ENCODE measurements around the gene C6orf89. TPM values are rescaled to one million over a fixed set of nuclear protein-coding genes. Genes with fewer than 3 reads are reported as not detected.
A peak's percentile ranks its signal among the peaks of the same experiment; 100 is the strongest.

C6orf89 gene
- polyA plus RNA-seq, 1 donor from 2014 or later, result 24.6 TPM

DNA sequence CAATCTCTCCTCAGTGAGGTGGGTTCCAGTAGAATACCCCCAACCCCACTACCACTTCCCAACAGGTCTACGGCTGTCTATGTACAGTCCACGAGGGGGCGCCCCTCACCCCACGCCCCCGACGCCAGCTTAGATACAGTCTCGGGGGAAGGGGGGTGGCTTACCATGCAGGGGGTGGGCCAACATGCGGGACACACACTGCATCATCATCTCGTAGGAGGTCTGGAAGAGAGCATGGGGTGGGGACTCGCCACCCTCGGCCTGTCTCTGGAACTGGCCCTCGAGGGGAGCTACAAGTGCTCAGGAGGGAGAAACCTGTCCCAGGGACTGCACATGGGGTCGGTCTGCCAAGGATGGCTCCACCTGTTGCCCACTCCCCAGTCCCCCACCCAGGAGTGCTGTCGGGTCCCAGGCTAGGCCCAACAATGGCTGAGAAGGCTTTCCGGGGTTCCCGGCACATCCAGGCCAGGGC lies 91.8 kb downstream of the C6orf89 start:
- H3F3A ChIP-seq (ENCODE audit: insufficient read depth, low read length, poor library complexity, severe bottlenecking), result no peaks in the 10 kb centered on the region
- H3K9ac ChIP-seq (ENCODE audit: low read length), result no peak overlapping the region
- no peak overlapping the region for H2AFZ ChIP-seq (ENCODE audit: low read depth, low read length)
- no peaks in the 10 kb centered on the region for H3K9me2 ChIP-seq (ENCODE audit: insufficient read depth, low read length)
- H3K27ac ChIP-seq (ENCODE audit: low read length), result no peak overlapping the region
- H3K4me2 ChIP-seq (ENCODE audit: low read length), result no peak overlapping the region
- H4K20me1 ChIP-seq (ENCODE audit: insufficient read depth), result peaks cover 7% of the 10 kb centered on the region
- TF ChIP-seq POLR2AphosphoS5 (IDR thresholded peaks at IDR 0.05) (no peak), SMC3 (conservative IDR thresholded peaks at IDR 0.05; ENCODE audit: poor library complexity) (peak; percentile 23)
- TF ChIP-seq, protein P1, sequence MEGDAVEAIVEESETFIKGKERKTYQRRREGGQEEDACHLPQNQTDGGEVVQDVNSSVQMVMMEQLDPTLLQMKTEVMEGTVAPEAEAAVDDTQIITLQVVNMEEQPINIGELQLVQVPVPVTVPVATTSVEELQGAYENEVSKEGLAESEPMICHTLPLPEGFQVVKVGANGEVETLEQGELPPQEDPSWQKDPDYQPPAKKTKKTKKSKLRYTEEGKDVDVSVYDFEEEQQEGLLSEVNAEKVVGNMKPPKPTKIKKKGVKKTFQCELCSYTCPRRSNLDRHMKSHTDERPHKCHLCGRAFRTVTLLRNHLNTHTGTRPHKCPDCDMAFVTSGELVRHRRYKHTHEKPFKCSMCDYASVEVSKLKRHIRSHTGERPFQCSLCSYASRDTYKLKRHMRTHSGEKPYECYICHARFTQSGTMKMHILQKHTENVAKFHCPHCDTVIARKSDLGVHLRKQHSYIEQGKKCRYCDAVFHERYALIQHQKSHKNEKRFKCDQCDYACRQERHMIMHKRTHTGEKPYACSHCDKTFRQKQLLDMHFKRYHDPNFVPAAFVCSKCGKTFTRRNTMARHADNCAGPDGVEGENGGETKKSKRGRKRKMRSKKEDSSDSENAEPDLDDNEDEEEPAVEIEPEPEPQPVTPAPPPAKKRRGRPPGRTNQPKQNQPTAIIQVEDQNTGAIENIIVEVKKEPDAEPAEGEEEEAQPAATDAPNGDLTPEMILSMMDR (IDR thresholded peaks at IDR 0.05; ENCODE audit: poor library complexity, severe bottlenecking), result peak; percentile 18
- no peaks in the 10 kb centered on the region for H3K9me3 ChIP-seq (ENCODE audit: low read length)
- peaks cover 14% of the 10 kb centered on the region for H3K79me2 ChIP-seq (replicated peaks; ENCODE audit: insufficient read depth, low read length)
- no peaks in the 10 kb centered on the region for H3K36me3 ChIP-seq (ENCODE audit: insufficient read depth, low read length)
- no peaks in the 10 kb centered on the region for H3K27me3 ChIP-seq (ENCODE audit: insufficient read depth, low read depth, low read length)
- no peak overlapping the region for H3K4me3 ChIP-seq (ENCODE audit: low read length)

Other genes with a start within 250 kb of the C6orf89 start
- gene CDKN1A, start 207.2 kb upstream of the C6orf89 start, polyA plus RNA-seq, result 23.0 and 28.9 TPM in 2 replicates
- not detected in 2 replicates for gene RAB44, start 188.1 kb upstream of the C6orf89 start, polyA plus RNA-seq
- 8.7 and 9.5 TPM in 2 replicates for gene CPNE5, start 46.5 kb upstream of the C6orf89 start, polyA plus RNA-seq
- 85.6 and 104 TPM in 2 replicates for gene PPIL1, start 11.1 kb upstream of the C6orf89 start, polyA plus RNA-seq
- 0.56 TPM in 1 of 2 replicates, not detected in the other for gene PI16, start 68.8 kb downstream of the C6orf89 start, polyA plus RNA-seq
- gene MTCH1, start 100.2 kb downstream of the C6orf89 start, polyA plus RNA-seq, result 217 and 232 TPM in 2 replicates
- gene FGD2, start 119.7 kb downstream of the C6orf89 start, polyA plus RNA-seq, result not detected in 2 replicates

All from neural cell (in vitro differentiated cells).